ENCODE measurements around the gene DNAJA4. TPM values are rescaled to one million over a fixed set of nuclear protein-coding genes. Genes with fewer than 3 reads are reported as not detected.

Gene DNAJA4
- total RNA-seq (2021; fragmentation: NEBNext Ultra II Directional; extraction: Animal tissue kit (Norgen Biotek cat#: 25700)), result under 1 TPM in 5 of 6 experiments, not detected in 1; 0.14 to 0.38 (median 0.17) TPM
- long read RNA-seq, partial matches to known transcripts, result 0 of 1 reads
- long read RNA-seq, other reads (novel, unspliced or antisense), result 1 of 1 reads

GRCh38 chr15:78264304-78265136 is at the start of gene DNAJA4:
Gene DNAJA4, plus strand, starts transcription at chr15:78264562. Its CDS starts 202 bp downstream, at chr15:78264764.
- Mint-ChIP-seq H3K4me3 (no peak within 1 kb of the TSS; the same call in 1 of the 2 replicates), H3K27ac (no peak within 1 kb of the TSS), H3K9me3 (no peaks in the 10 kb centered on the region), H3K4me1 (ENCODE audit: low read depth) (peaks cover 11% of the 10 kb centered on the region), H3K36me3 (ENCODE audit: low read depth) (no peaks in the 10 kb centered on the region), H3K27me3 (ENCODE audit: insufficient read depth) (peaks cover 32% of the 10 kb centered on the region)
- no peak for TF ChIP-seq CTCF (IDR thresholded peaks at IDR 0.05)
- no peak for DNase-seq

GRCh38 chr15:78216276-78217104 is 47.9 kb upstream of the DNAJA4 start:
- Mint-ChIP-seq H3K4me1 (ENCODE audit: low read depth) (peaks cover 21% of the 10 kb centered on the region), H3K27me3 (ENCODE audit: insufficient read depth) (peaks cover 28% of the 10 kb centered on the region), H3K4me3 (no peak overlapping the region), H3K9me3 (no peaks in the 10 kb centered on the region), H3K36me3 (ENCODE audit: low read depth) (no peaks in the 10 kb centered on the region), H3K27ac (no peak overlapping the region)
- peak; percentile 19 for DNase-seq
- no peak for TF ChIP-seq CTCF (IDR thresholded peaks at IDR 0.05)

GRCh38 chr15:78220713-78221112 is 43.6 kb upstream of the DNAJA4 start:
- Mint-ChIP-seq H3K4me3 (no peak overlapping the region), H3K36me3 (ENCODE audit: low read depth) (no peaks in the 10 kb centered on the region), H3K4me1 (ENCODE audit: low read depth) (no peaks in the 10 kb centered on the region), H3K27me3 (ENCODE audit: insufficient read depth) (peaks cover 23% of the 10 kb centered on the region), H3K9me3 (no peaks in the 10 kb centered on the region), H3K27ac (no peak overlapping the region)
- no peak for DNase-seq
- no peak for TF ChIP-seq CTCF (IDR thresholded peaks at IDR 0.05)

GRCh38 chr15:78222745-78223395 is 41.5 kb upstream of the DNAJA4 start:
- TF ChIP-seq CTCF (IDR thresholded peaks at IDR 0.05), result no peak
- DNase-seq, result no peak
- H3K4me3 Mint-ChIP-seq, result no peak overlapping the region
- H3K36me3 Mint-ChIP-seq (ENCODE audit: low read depth), result no peaks in the 10 kb centered on the region
- no peak overlapping the region for H3K27ac Mint-ChIP-seq
- H3K27me3 Mint-ChIP-seq (ENCODE audit: insufficient read depth), result peaks cover 26% of the 10 kb centered on the region
- H3K9me3 Mint-ChIP-seq, result no peaks in the 10 kb centered on the region
- H3K4me1 Mint-ChIP-seq (ENCODE audit: low read depth), result no peaks in the 10 kb centered on the region

GRCh38 chr15:78223396-78224022 is 40.9 kb upstream of the DNAJA4 start:
- DNase-seq, result no peak
- no peaks in the 10 kb centered on the region for H3K4me1 Mint-ChIP-seq (ENCODE audit: low read depth)
- no peaks in the 10 kb centered on the region for H3K9me3 Mint-ChIP-seq
- peaks cover 27% of the 10 kb centered on the region for H3K27me3 Mint-ChIP-seq (ENCODE audit: insufficient read depth)
- no peak for TF ChIP-seq CTCF (IDR thresholded peaks at IDR 0.05)
- H3K27ac Mint-ChIP-seq, result no peak overlapping the region
- no peaks in the 10 kb centered on the region for H3K36me3 Mint-ChIP-seq (ENCODE audit: low read depth)
- no peak overlapping the region for H3K4me3 Mint-ChIP-seq
